ENCODE data around the gene ZIK1.

GRCh38 chr19:57615346-57615745 is 31.4 kb downstream of the ZIK1 start:
- TF ChIP-seq CTCF (IDR thresholded peaks at IDR 0.05) (no peak), POLR2AphosphoS5 (IDR thresholded peaks at IDR 0.05; ENCODE audit: low read depth, low read length) (no peak), REST (IDR thresholded peaks at IDR 0.05; ENCODE audit: insufficient read depth in 1 of 2, low read depth in 2 of 2, low read length in 1 of 2) (no peak), SIN3A (IDR thresholded peaks at IDR 0.05; ENCODE audit: borderline replicate concordance, insufficient read depth, low read depth, low read length) (no peak), TCF7L2 (IDR thresholded peaks at IDR 0.05; ENCODE audit: low read depth, low read length) (no peak)
